ENCODE data around the gene GABRA6. TPM values are rescaled to one million over a fixed set of nuclear protein-coding genes. Genes with fewer than 3 reads are reported as not detected.

Gene GABRA6
- total RNA-seq, 1 experiment from 2014 or later: not detected

DNA sequence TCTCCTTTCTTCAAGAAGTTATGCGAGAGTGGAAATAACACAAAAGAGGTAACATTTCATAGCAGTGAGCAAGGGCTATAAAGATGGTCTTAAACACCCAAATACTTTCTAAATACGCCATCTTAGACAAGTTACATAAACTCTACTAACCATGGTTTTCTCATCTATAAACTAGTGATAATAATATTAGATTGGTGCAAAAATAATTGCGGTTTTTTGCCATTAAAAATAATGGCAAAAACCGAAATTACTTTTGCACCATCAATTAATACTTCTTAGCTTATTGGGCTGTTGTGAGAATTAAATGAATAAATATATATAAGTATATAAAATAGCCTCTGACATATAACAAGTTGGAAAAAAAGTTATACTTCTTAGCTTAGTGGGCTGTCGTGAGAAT, 23.7 kb downstream of the GABRA6 start:
- H3K4me3 ChIP-seq (ENCODE audit: insufficient read depth, low read depth, low read length): no peak overlapping the region
- H3K36me3 ChIP-seq (replicated peaks; ENCODE audit: control insufficient read depth, insufficient read depth, low read length): no peaks in the 10 kb centered on the region
- DNase-seq: no peak
- no peaks in the 10 kb centered on the region for H3K27me3 ChIP-seq (ENCODE audit: control insufficient read depth, insufficient read depth, low read length)

DNA sequence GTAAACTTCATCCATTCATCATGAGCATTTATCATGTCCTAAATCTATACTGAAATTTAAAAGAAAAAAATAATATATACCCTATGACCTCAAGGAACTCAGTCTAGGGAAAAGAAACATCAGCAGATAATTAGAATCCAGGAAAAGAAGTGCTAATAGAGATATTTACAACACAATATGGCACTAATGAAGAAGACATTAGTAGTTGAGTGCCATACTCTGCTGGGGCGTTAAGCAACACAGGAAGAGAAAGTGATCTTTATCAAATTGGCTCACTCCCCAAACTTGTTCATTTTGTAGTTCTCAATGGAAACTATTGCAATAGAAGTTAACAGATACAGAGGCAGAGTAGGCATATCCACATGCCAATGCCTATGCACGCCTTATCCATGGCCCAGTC, 27.5 kb downstream of the GABRA6 start:
- H3K27me3 ChIP-seq (ENCODE audit: control insufficient read depth, insufficient read depth, low read length): no peaks in the 10 kb centered on the region
- no peak for DNase-seq
- H3K36me3 ChIP-seq (replicated peaks; ENCODE audit: control insufficient read depth, insufficient read depth, low read length): no peaks in the 10 kb centered on the region
- no peak overlapping the region for H3K4me3 ChIP-seq (ENCODE audit: insufficient read depth, low read depth, low read length)

DNA sequence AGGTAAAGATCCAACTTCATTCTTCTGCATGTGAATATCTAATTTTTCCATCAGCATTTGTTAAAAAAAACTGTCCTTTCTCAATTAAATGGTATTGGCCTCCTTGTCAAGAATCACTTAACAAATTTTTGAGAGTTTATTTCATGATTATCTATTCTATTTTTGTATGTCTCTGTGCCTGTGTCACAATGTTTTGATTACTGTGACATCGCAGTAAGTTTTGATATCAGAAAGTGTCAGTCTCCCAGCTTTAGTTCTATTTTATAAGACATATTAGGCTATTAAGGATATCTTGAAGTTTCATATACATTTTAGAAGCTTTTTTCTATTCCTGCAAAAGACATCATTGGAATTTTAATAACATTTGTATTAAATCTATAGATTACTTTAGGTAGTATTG, 33.6 kb downstream of the GABRA6 start:
- no peaks in the 10 kb centered on the region for H3K36me3 ChIP-seq (replicated peaks; ENCODE audit: control insufficient read depth, insufficient read depth, low read length)
- H3K27me3 ChIP-seq (ENCODE audit: control insufficient read depth, insufficient read depth, low read length): no peaks in the 10 kb centered on the region
- H3K4me3 ChIP-seq (ENCODE audit: insufficient read depth, low read depth, low read length): no peak overlapping the region
- DNase-seq: no peak

DNA sequence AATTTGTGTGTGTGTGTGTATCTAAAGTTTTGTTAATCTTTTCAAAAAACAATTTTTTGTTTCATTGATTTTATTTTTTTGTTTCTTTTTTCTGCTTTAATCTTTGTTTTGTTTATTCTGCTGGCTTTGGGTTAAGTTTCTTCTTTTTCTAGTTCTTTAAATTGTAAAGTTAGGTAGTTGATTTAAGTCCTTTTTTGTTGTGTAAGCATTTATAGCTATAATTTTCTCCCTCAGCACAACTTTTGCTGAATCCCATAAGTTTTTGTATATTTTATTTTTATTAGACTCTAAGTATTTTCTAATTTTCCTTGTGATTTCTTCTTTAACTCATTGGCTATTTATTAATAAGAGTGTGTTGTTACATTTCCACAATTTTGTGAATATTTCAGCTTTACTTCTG, 34.9 kb downstream of the GABRA6 start:
- no peaks in the 10 kb centered on the region for H3K36me3 ChIP-seq (replicated peaks; ENCODE audit: control insufficient read depth, insufficient read depth, low read length)
- no peaks in the 10 kb centered on the region for H3K27me3 ChIP-seq (ENCODE audit: control insufficient read depth, insufficient read depth, low read length)
- no peak for DNase-seq

DNA sequence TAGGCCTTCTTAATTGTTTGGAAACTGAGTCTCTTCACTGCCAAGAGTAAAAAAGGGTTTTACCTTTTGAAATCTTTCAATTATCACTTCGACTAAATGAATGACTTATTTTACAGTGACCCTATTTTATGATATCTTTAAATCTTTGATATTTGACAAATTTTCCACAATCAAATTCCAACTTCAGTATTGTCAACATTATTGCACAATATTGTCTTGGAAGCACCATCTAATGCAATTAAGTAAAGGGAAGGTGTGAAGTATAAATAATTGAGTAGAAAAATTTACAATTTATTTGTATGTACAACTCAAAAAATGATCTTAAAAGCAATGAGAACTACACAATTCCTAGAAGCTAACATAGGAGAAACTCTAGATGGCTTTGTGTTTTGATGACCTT, 49.2 kb downstream of the GABRA6 start:
- no peaks in the 10 kb centered on the region for H3K36me3 ChIP-seq (replicated peaks; ENCODE audit: control insufficient read depth, insufficient read depth, low read length)
- H3K27me3 ChIP-seq (ENCODE audit: control insufficient read depth, insufficient read depth, low read length): no peaks in the 10 kb centered on the region
- DNase-seq: no peak
- no peak overlapping the region for H3K4me3 ChIP-seq (ENCODE audit: insufficient read depth, low read depth, low read length)

More for the DNA sequence above, 34.9 kb downstream of the GABRA6 start:
- H3K4me3 ChIP-seq (ENCODE audit: insufficient read depth, low read depth, low read length): no peak overlapping the region

DNA sequence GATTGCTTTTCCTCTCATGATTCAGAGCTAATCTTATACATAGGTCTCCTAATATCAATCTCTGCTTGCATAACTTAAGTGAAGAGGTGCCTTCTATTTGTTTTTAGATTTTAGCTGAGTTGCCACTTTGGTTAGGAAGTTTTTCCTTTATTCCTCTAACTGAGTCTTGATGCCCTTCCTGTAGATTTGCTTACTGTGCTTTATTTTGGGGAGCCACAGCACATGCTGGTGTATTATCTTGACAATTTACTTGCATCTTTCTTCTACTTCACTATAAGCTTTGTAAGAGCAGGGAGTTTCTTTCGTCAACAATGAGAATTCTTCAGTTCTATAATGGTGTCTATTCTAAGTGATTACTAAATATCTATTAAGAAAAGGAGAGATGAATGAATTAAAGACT, 54.9 kb downstream of the GABRA6 start:
- Histone ChIP-seq H3K4me3 (ENCODE audit: insufficient read depth, low read depth, low read length) (no peak overlapping the region), H3K36me3 (replicated peaks; ENCODE audit: control insufficient read depth, insufficient read depth, low read length) (no peaks in the 10 kb centered on the region), H3K27me3 (ENCODE audit: control insufficient read depth, insufficient read depth, low read length) (no peaks in the 10 kb centered on the region)
- DNase-seq: no peak

GRCh38 chr5:161744276-161744675, 58.8 kb downstream of the GABRA6 start:
- no peaks in the 10 kb centered on the region for H3K27me3 ChIP-seq (ENCODE audit: control insufficient read depth, insufficient read depth, low read length)
- no peaks in the 10 kb centered on the region for H3K36me3 ChIP-seq (replicated peaks; ENCODE audit: control insufficient read depth, insufficient read depth, low read length)
- DNase-seq: no peak
- no peak overlapping the region for H3K4me3 ChIP-seq (ENCODE audit: insufficient read depth, low read depth, low read length)

DNA sequence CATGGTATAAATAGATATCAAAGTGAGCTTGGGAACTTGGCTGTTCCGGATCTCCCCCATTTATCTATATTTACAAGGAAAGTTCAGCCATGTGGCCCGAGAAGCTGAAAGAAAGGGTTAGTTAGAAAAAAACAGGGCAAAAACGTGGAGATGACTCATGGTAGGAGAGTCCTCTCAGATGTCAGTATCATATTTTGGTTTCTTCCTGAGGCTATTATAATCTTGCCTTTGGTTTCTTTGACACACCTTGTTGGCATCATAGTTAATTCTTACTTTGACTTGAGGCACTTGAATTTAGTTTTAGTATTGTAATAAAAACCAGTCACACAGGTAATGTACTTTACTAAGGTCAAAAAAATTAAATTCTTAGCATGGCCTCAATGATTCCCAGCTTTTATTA, 59.9 kb downstream of the GABRA6 start:
- Histone ChIP-seq H3K36me3 (replicated peaks; ENCODE audit: control insufficient read depth, insufficient read depth, low read length) (no peaks in the 10 kb centered on the region), H3K27me3 (ENCODE audit: control insufficient read depth, insufficient read depth, low read length) (no peaks in the 10 kb centered on the region), H3K4me3 (ENCODE audit: insufficient read depth, low read depth, low read length) (no peak overlapping the region)
- no peak for DNase-seq

GRCh38 chr5:161751265-161751664, 65.7 kb downstream of the GABRA6 start:
- H3K4me3 ChIP-seq (ENCODE audit: insufficient read depth, low read depth, low read length): no peak overlapping the region
- H3K27me3 ChIP-seq (ENCODE audit: control insufficient read depth, insufficient read depth, low read length): no peaks in the 10 kb centered on the region
- DNase-seq: no peak
- no peaks in the 10 kb centered on the region for H3K36me3 ChIP-seq (replicated peaks; ENCODE audit: control insufficient read depth, insufficient read depth, low read length)

Other genes starting within 250 kb of the GABRA6 start
- gene GABRB2, start 139.0 kb upstream of the GABRA6 start, total RNA-seq (2014; rRNA removed; shearing (Covaris generic)): 4.7 and 5.3 TPM in 2 replicates
- 0.76 and 1.4 TPM in 2 replicates for gene GABRA1, start 162.4 kb downstream of the GABRA6 start, total RNA-seq (2014; rRNA removed; shearing (Covaris generic))

All from H7 (cell line).